ENCODE measurements around the gene FAM187B.

GRCh38 chr19:35268536-35269437, 40.2 kb upstream of the FAM187B start, which contains the start of gene USF2:
- TF ChIP-seq CTCF (conservative IDR thresholded peaks at IDR 0.05; ENCODE audit: low read depth in 2 of 2), result no peak
- no peak for TF ChIP-seq EZH2 (IDR thresholded peaks at IDR 0.05; ENCODE audit: low read depth, unreplicated experiment)
- no peak for TF ChIP-seq POLR2AphosphoS5 (IDR thresholded peaks at IDR 0.05; ENCODE audit: low read depth)
- no peak for TF ChIP-seq REST (IDR thresholded peaks at IDR 0.05; ENCODE audit: unreplicated experiment)
- no peak for TF ChIP-seq EZH2phosphoT487 (IDR thresholded peaks at IDR 0.05; ENCODE audit: unreplicated experiment)
- TF ChIP-seq CREB1 (CRISPR knock-in tag; IDR thresholded peaks at IDR 0.05; ENCODE audit: low read depth), result no peak
